ENCODE data around the gene LZTS3. TPM values are rescaled to one million over a fixed set of nuclear protein-coding genes. Genes with fewer than 3 reads are reported as not detected.

LZTS3 gene
- total and polyA plus RNA-seq, 10 of the 15 experiments (the other 5 are each of a cell fraction or from before 2014, with no cell fraction given) = 0.03 to 0.90 (median 0.22) TPM

DNA sequence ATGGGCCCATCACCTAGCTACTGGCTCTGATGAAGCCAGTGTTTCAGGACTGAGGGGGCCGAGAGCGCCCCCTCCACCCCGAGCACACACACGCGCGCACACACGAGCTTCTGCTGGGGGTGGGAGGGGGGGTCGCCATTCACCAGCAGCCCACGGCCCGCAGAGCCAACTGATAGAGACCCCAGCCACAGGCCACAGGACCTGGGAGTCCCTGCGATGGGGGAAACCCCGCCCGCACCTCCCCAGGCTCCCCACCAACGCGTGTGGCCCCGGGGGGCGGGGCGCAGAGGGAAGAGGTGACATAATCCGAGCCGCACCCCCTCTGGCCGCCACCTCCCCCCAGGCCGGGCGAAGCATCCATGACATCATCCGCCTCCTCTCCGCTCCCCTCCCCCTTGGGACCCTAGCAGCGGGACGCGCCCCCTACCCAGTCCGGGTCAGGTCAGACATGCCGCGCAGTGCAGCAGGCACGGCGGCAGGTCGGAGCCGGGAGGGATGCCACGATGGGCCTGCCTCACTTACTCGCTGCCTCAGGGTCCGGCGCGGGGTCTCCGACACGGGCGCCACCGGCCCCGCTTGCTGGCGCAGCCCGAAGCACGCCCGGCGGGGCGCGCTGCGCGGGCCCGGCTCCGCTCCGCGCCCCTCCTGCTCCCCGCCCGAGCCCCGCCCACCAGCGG, at the start of gene LZTS3 (continued):
- TF ChIP-seq, protein P1, sequence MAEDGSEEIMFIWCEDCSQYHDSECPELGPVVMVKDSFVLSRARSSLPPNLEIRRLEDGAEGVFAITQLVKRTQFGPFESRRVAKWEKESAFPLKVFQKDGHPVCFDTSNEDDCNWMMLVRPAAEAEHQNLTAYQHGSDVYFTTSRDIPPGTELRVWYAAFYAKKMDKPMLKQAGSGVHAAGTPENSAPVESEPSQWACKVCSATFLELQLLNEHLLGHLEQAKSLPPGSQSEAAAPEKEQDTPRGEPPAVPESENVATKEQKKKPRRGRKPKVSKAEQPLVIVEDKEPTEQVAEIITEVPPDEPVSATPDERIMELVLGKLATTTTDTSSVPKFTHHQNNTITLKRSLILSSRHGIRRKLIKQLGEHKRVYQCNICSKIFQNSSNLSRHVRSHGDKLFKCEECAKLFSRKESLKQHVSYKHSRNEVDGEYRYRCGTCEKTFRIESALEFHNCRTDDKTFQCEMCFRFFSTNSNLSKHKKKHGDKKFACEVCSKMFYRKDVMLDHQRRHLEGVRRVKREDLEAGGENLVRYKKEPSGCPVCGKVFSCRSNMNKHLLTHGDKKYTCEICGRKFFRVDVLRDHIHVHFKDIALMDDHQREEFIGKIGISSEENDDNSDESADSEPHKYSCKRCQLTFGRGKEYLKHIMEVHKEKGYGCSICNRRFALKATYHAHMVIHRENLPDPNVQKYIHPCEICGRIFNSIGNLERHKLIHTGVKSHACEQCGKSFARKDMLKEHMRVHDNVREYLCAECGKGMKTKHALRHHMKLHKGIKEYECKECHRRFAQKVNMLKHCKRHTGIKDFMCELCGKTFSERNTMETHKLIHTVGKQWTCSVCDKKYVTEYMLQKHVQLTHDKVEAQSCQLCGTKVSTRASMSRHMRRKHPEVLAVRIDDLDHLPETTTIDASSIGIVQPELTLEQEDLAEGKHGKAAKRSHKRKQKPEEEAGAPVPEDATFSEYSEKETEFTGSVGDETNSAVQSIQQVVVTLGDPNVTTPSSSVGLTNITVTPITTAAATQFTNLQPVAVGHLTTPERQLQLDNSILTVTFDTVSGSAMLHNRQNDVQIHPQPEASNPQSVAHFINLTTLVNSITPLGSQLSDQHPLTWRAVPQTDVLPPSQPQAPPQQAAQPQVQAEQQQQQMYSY (CRISPR knock-in tag; IDR thresholded peaks at IDR 0.05) = no peak
- TF ChIP-seq BMI1 (IDR thresholded peaks at IDR 0.05; ENCODE audit: borderline replicate concordance) = no peak
- no peak for TF ChIP-seq RAD21 (IDR thresholded peaks at IDR 0.05; ENCODE audit: insufficient read depth, low read depth, low read length)
- no peak for TF ChIP-seq HDGF (IDR thresholded peaks at IDR 0.05)
- TF ChIP-seq BHLHE40 (IDR thresholded peaks at IDR 0.05; ENCODE audit: borderline replicate concordance in 1 of 2, low read depth in 2 of 2, low read length in 1 of 2) = no peak; a peak in 1 of 4 replicates
- no peak for TF ChIP-seq RBBP5 (conservative IDR thresholded peaks at IDR 0.05)
- no peak for TF ChIP-seq WRNIP1 (IDR thresholded peaks at IDR 0.05; ENCODE audit: borderline replicate concordance, low read depth, low read length)
- TF ChIP-seq RELA (IDR thresholded peaks at IDR 0.05; ENCODE audit: borderline replicate concordance, partially characterized antibody) = no peak
- TF ChIP-seq HCFC1 (IDR thresholded peaks at IDR 0.05; ENCODE audit: low read length) = no peak
- no peak for TF ChIP-seq MYC (IDR thresholded peaks at IDR 0.05; ENCODE audit: insufficient read depth, insufficient read length, insufficient replicate concordance, low read length, severe bottlenecking)
- TF ChIP-seq NFYB (IDR thresholded peaks at IDR 0.05; ENCODE audit: insufficient read depth, low read depth, low read length) = no peak
- no peak for TF ChIP-seq SUPT20H (IDR thresholded peaks at IDR 0.05; ENCODE audit: borderline replicate concordance, control insufficient read depth, low read depth, low read length)
- peak; percentile 20 for TF ChIP-seq SP1 (IDR thresholded peaks at IDR 0.05; ENCODE audit: low read depth, low read length)
- TF ChIP-seq JUND (IDR thresholded peaks at IDR 0.05; ENCODE audit: low read depth, low read length) = 0 out of 2 replicates have a peak, but pooled peaks have one; percentile 13
- no peak for TF ChIP-seq NBN (IDR thresholded peaks at IDR 0.05)
- TF ChIP-seq ZNF274 (IDR thresholded peaks at IDR 0.05; ENCODE audit: insufficient read depth, insufficient read length) = no peak
- TF ChIP-seq RFX5 (IDR thresholded peaks at IDR 0.05; ENCODE audit: low read depth, low read length) = no peak
- TF ChIP-seq, protein P2, sequence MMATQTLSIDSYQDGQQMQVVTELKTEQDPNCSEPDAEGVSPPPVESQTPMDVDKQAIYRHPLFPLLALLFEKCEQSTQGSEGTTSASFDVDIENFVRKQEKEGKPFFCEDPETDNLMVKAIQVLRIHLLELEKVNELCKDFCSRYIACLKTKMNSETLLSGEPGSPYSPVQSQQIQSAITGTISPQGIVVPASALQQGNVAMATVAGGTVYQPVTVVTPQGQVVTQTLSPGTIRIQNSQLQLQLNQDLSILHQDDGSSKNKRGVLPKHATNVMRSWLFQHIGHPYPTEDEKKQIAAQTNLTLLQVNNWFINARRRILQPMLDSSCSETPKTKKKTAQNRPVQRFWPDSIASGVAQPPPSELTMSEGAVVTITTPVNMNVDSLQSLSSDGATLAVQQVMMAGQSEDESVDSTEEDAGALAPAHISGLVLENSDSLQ (IDR thresholded peaks at IDR 0.05) = peak; percentile 41; the same call in 1 of the 2 replicates
- TF ChIP-seq, protein P3, sequence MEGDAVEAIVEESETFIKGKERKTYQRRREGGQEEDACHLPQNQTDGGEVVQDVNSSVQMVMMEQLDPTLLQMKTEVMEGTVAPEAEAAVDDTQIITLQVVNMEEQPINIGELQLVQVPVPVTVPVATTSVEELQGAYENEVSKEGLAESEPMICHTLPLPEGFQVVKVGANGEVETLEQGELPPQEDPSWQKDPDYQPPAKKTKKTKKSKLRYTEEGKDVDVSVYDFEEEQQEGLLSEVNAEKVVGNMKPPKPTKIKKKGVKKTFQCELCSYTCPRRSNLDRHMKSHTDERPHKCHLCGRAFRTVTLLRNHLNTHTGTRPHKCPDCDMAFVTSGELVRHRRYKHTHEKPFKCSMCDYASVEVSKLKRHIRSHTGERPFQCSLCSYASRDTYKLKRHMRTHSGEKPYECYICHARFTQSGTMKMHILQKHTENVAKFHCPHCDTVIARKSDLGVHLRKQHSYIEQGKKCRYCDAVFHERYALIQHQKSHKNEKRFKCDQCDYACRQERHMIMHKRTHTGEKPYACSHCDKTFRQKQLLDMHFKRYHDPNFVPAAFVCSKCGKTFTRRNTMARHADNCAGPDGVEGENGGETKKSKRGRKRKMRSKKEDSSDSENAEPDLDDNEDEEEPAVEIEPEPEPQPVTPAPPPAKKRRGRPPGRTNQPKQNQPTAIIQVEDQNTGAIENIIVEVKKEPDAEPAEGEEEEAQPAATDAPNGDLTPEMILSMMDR (IDR thresholded peaks at IDR 0.05 in 2 of 3, conservative IDR thresholded peaks at IDR 0.05 in 1 of 3; ENCODE audit: control insufficient read depth in 2 of 3, extremely low read depth in 1 of 3, insufficient read depth in 1 of 3, low read depth in 3 of 3, low read length in 3 of 3) = no peak
- no peak for TF ChIP-seq TAF1 (IDR thresholded peaks at IDR 0.05; ENCODE audit: borderline replicate concordance, low read depth, low read length)
- no peak for TF ChIP-seq FOXM1 (IDR thresholded peaks at IDR 0.05; ENCODE audit: low read depth, low read length)
- TF ChIP-seq, protein P4, sequence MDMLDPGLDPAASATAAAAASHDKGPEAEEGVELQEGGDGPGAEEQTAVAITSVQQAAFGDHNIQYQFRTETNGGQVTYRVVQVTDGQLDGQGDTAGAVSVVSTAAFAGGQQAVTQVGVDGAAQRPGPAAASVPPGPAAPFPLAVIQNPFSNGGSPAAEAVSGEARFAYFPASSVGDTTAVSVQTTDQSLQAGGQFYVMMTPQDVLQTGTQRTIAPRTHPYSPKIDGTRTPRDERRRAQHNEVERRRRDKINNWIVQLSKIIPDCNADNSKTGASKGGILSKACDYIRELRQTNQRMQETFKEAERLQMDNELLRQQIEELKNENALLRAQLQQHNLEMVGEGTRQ (IDR thresholded peaks at IDR 0.05; ENCODE audit: borderline replicate concordance, low read depth, low read length) = no peak
- TF ChIP-seq EGR1 (IDR thresholded peaks at IDR 0.05; ENCODE audit: borderline replicate concordance in 1 of 2, low read depth in 2 of 2, low read length in 2 of 2) = no peak
